OCI-LY3 (cell line): ENCODE results near the gene MAPKBP1.

Experiments used
- H2AFZ ChIP-seq: fragments of 200-600, 300-600 bp; shearing (Covaris generic); 2 replicates; pipeline ENCODE4 v1.6.0; 2014; ENCODE audit warnings: antibody characterized with exemption, low read depth, low read length
- H3K27ac ChIP-seq: fragments of 200-600, 300-600 bp; sonication (generic); 2 replicates; pipeline ENCODE4 v1.5.1; 2014; ENCODE audit warnings: mild to moderate bottlenecking, low read length, moderate library complexity, mixed read lengths
- H3K27me3 ChIP-seq: fragments of 200-600, 300-600 bp; sonication (generic); 2 replicates; pipeline ENCODE4 v1.6.1; 2014; ENCODE audit warnings: low read depth, low read length, mixed read lengths
- H3K36me3 ChIP-seq: fragments of 200-600, 300-600 bp; sonication (generic); replicated peaks from 2 replicates; pipeline ENCODE3; 2014; ENCODE audit warnings: low read depth, low read length, mixed read lengths
- H3K4me1 ChIP-seq: fragments of 300-600, 200-600 bp; sonication (generic); 2 replicates; pipeline ENCODE4 v1.6.1; 2014; ENCODE audit warnings: low read length, mixed read lengths
- H3K4me2 ChIP-seq: fragments of 200-600, 300-600 bp; sonication (generic); 2 replicates; pipeline ENCODE4 v1.6.1; 2014; ENCODE audit warnings: low read length, mixed read lengths
- H3K4me3 ChIP-seq: fragments of 300-600, 200-600 bp; sonication (generic); 2 replicates; pipeline ENCODE4 v1.5.1; 2014; ENCODE audit warnings: antibody characterized with exemption, mild to moderate bottlenecking, low read length, moderate library complexity
- H3K79me2 ChIP-seq: fragments of 300-600, 200-600 bp; shearing (Covaris generic); 2 replicates; pipeline ENCODE4 v1.6.1; 2014; ENCODE audit warnings: mild to moderate bottlenecking, low read length, mixed read lengths
- H3K9ac ChIP-seq: fragments of 300-600, 200-600 bp; shearing (Covaris generic); 2 replicates; pipeline ENCODE4 v1.6.0; 2014; ENCODE audit warnings: mild to moderate bottlenecking, low read length, moderate library complexity
- H3K9me3 ChIP-seq: fragments of 200-600, 300-600 bp; shearing (Covaris generic); 2 replicates; pipeline ENCODE4 v1.6.1; 2014; ENCODE audit warnings: low read length, mixed read lengths; ENCODE audit not compliant: insufficient read depth
- H4K20me1 ChIP-seq: fragments of 200-600, 300-600 bp; sonication (generic); 2 replicates; pipeline ENCODE4 v1.6.1; 2016; ENCODE audit warnings: low read length, mixed read lengths; ENCODE audit not compliant: insufficient read depth
- CTCF ChIP-seq: fragments of 200-600, 300-600 bp; sonication (generic); IDR thresholded peaks from 2 replicates; pipeline ENCODE4 v1.5.1; 2014; ENCODE audit warnings: antibody characterized with exemption, low read length, low read depth
- EZH2phosphoT487 ChIP-seq: fragments of 200-600 bp; shearing (Covaris generic); IDR thresholded peaks from 2 replicates; pipeline ENCODE4 v1.6.1; 2018; ENCODE audit warnings: antibody characterized with exemption, mixed run types, low read depth

MAPKBP1 gene

GRCh38 chr15:41861736-41862356 is 87.6 kb downstream of the MAPKBP1 start:
- Histone ChIP-seq H4K20me1 (no peaks in the 10 kb centered on the region), H2AFZ (no peak overlapping the region), H3K79me2 (no peaks in the 10 kb centered on the region), H3K4me3 (no peak overlapping the region), H3K4me1 (no peaks in the 10 kb centered on the region), H3K27me3 (no peaks in the 10 kb centered on the region), H3K27ac (no peak overlapping the region), H3K9me3 (no peaks in the 10 kb centered on the region), H3K4me2 (no peak overlapping the region), H3K36me3 (no peaks in the 10 kb centered on the region), H3K9ac (no peak overlapping the region)
- TF ChIP-seq CTCF, result no peak
- TF ChIP-seq EZH2phosphoT487, result no peak

- Histone ChIP-seq H3K79me2 (no peaks in the 10 kb centered on the region), H3K9me3 (no peaks in the 10 kb centered on the region), H2AFZ (no peak overlapping the region), H3K9ac (no peak overlapping the region), H3K27ac (no peak overlapping the region), H3K4me2 (no peak overlapping the region), H3K4me3 (no peak overlapping the region), H4K20me1 (no peaks in the 10 kb centered on the region), H3K4me1 (no peaks in the 10 kb centered on the region), H3K27me3 (no peaks in the 10 kb centered on the region), H3K36me3 (no peaks in the 10 kb centered on the region)
- TF ChIP-seq EZH2phosphoT487 (no peak), CTCF (no peak)
Observed at GRCh38 chr15:41862515-41863116, 88.3 kb downstream of the MAPKBP1 start.

- H3K4me3 ChIP-seq, result no peak overlapping the region
- no peaks in the 10 kb centered on the region for H3K36me3 ChIP-seq
- H2AFZ ChIP-seq, result no peak overlapping the region
- no peaks in the 10 kb centered on the region for H4K20me1 ChIP-seq
- H3K9ac ChIP-seq, result no peak overlapping the region
- H3K4me2 ChIP-seq, result no peak overlapping the region
- no peaks in the 10 kb centered on the region for H3K27me3 ChIP-seq
- no peaks in the 10 kb centered on the region for H3K4me1 ChIP-seq
- H3K9me3 ChIP-seq, result no peaks in the 10 kb centered on the region
- no peak for TF ChIP-seq CTCF
- TF ChIP-seq EZH2phosphoT487, result no peak
- no peaks in the 10 kb centered on the region for H3K79me2 ChIP-seq
- H3K27ac ChIP-seq, result no peak overlapping the region
Observed at GRCh38 chr15:41865490-41866055, 91.3 kb downstream of the MAPKBP1 start.

GRCh38 chr15:41866263-41866703 is 92.0 kb downstream of the MAPKBP1 start:
- H2AFZ ChIP-seq, result no peak overlapping the region
- no peaks in the 10 kb centered on the region for H4K20me1 ChIP-seq
- TF ChIP-seq EZH2phosphoT487, result no peak
- TF ChIP-seq CTCF, result no peak
- H3K4me1 ChIP-seq, result no peaks in the 10 kb centered on the region
- no peak overlapping the region for H3K4me3 ChIP-seq
- H3K79me2 ChIP-seq, result no peaks in the 10 kb centered on the region
- no peak overlapping the region for H3K9ac ChIP-seq
- H3K36me3 ChIP-seq, result no peaks in the 10 kb centered on the region
- H3K27me3 ChIP-seq, result no peaks in the 10 kb centered on the region
- H3K9me3 ChIP-seq, result no peaks in the 10 kb centered on the region
- no peak overlapping the region for H3K4me2 ChIP-seq
- no peak overlapping the region for H3K27ac ChIP-seq
